K562 (cell line): ENCODE measurements around the gene MFAP1. TPM values are rescaled to one million over a fixed set of nuclear protein-coding genes. Genes with fewer than 3 reads are reported as not detected.

Experiments
- BCLAF1 ChIP-seq, 2 experiments: fragments of 450-650 bp in 1 of 2; IDR thresholded peaks; 2 replicates each; pipeline ENCODE4 v1.6.1; 2011 to 2017; ENCODE audit warnings: low read depth in 2 of 2, antibody characterized with exemption in 1 of 2, borderline replicate concordance in 1 of 2, low read length in 1 of 2, mild to moderate bottlenecking in 1 of 2, mixed read lengths in 1 of 2; ENCODE audit not compliant: control insufficient read depth in 1 of 2
- BCOR ChIP-seq: fragments of 450-650 bp; IDR thresholded peaks from 2 replicates; pipeline ENCODE4 v1.6.1; 2016
- BMI1 ChIP-seq: fragments of 150-350 bp; IDR thresholded peaks from 2 replicates; pipeline ENCODE4 v1.6.1; 2014; ENCODE audit warnings: low read length
- COPS2 ChIP-seq: fragments of 450-650 bp; conservative IDR thresholded peaks from 2 replicates; pipeline ENCODE4 v1.6.1; 2016; ENCODE audit warnings: mild to moderate bottlenecking, moderate library complexity
- DIDO1 ChIP-seq: fragments of 450-650 bp; IDR thresholded peaks from 2 replicates; pipeline ENCODE4 v1.6.1; 2016; ENCODE audit warnings: low read depth, missing biosample characterization, missing genetic modification characterization
- HDGF ChIP-seq: fragments of 450-650 bp; IDR thresholded peaks from 2 replicates; pipeline ENCODE4 v1.6.1; 2016
- HNRNPK ChIP-seq: fragments of 200-400 bp; formaldehyde crosslinking; IDR thresholded peaks from one replicate; pipeline ENCODE4 v1.6.1; 2018; ENCODE audit warnings: mild to moderate bottlenecking, low read depth, low read length; ENCODE audit not compliant: poor library complexity, severe bottlenecking
- IFI16 ChIP-seq: fragments of 250-450 bp; sonication (Bioruptor Pico); IDR thresholded peaks from 2 replicates; pipeline ENCODE4 v2.1.2; 2022; ENCODE audit warnings: mild to moderate bottlenecking, inconsistent platforms
- MAFG ChIP-seq: fragments of 450-650 bp; conservative IDR thresholded peaks from 2 replicates; pipeline ENCODE4 v1.6.1; 2016; ENCODE audit warnings: missing genetic modification characterization, missing compliant biosample characterization
- MIER1 ChIP-seq: fragments of 450-650 bp; IDR thresholded peaks from 2 replicates; pipeline ENCODE4 v1.6.1; 2016; ENCODE audit warnings: antibody characterized with exemption, mild to moderate bottlenecking, low read depth
- MTA1 ChIP-seq: fragments of 450-650 bp; IDR thresholded peaks from 2 replicates; pipeline ENCODE4 v1.6.1; 2017; ENCODE audit warnings: borderline replicate concordance
- NCOR1 ChIP-seq: fragments of 450-650 bp; IDR thresholded peaks from 2 replicates; pipeline ENCODE4 v1.6.1; 2016; ENCODE audit warnings: mild to moderate bottlenecking, moderate library complexity
- NFATC3 ChIP-seq: fragments of 450-650 bp; IDR thresholded peaks from 2 replicates; pipeline ENCODE4 v1.6.1; 2017; ENCODE audit warnings: mild to moderate bottlenecking
- RBM15 ChIP-seq: fragments of 200-400 bp; formaldehyde crosslinking; IDR thresholded peaks from 2 replicates; pipeline ENCODE4 v1.6.1; 2018; ENCODE audit warnings: mild to moderate bottlenecking, low read length, moderate library complexity; ENCODE audit not compliant: insufficient read depth
- SMARCB1 ChIP-seq: IDR thresholded peaks from 2 replicates; pipeline ENCODE4 v1.6.1; 2011; ENCODE audit warnings: improper control_type of control experiment, low read depth; ENCODE audit not compliant: insufficient read length
- SNRNP70 ChIP-seq: fragments of 200-400 bp; formaldehyde crosslinking; optimal IDR thresholded peaks from 2 replicates; pipeline ENCODE3; 2017; ENCODE audit warnings: low read depth, low read length
- STAT6 ChIP-seq: sonication (generic); formaldehyde crosslinking; IDR thresholded peaks from 2 replicates; pipeline ENCODE4 v1.8.1; 2023; ENCODE audit warnings: mild to moderate bottlenecking, missing genetic modification reagents
- TCF3 ChIP-seq: sonication (generic); formaldehyde crosslinking; IDR thresholded peaks from 2 replicates; pipeline ENCODE4 v1.4.0; 2020; ENCODE audit warnings: mild to moderate bottlenecking, missing genetic modification reagents
- TEAD1 ChIP-seq, 2 experiments: fragments of 450-650 bp in 1 of 2; sonication (generic) in 1 of 2; formaldehyde crosslinking; IDR thresholded peaks; 2 replicates each; pipeline versions ENCODE4 v1.4.0 to v1.8.0; 2020 to 2022; ENCODE audit warnings: mild to moderate bottlenecking in 2 of 2, missing genetic modification reagents in 1 of 2
- ZFP91 ChIP-seq: sonication (generic); formaldehyde crosslinking; IDR thresholded peaks from 2 replicates; pipeline ENCODE4 v1.8.0; 2022; ENCODE audit warnings: mild to moderate bottlenecking, missing genetic modification reagents
- ZNF24 ChIP-seq: fragments of 450-650 bp; IDR thresholded peaks from 2 replicates; pipeline ENCODE4 v1.6.1; 2016
- ZNF316 ChIP-seq: fragments of 450-650 bp; IDR thresholded peaks from 2 replicates; pipeline ENCODE4 v1.6.1; 2016
- ZNF507 ChIP-seq: conservative IDR thresholded peaks from 2 replicates; pipeline ENCODE4 v1.6.1; 2017; ENCODE audit warnings: missing genetic modification characterization, missing compliant biosample characterization
- polyA plus RNA-seq, 8 experiments: library from polyadenylated mRNA; depleted of rRNA in 4 of 8; stranded (reverse) in 5 of 8; unstranded in 3 of 8; fragments of >200 nt; fragmentation: Nextera tagmentation in 2 of 8; fragmentation: Illumina TruSeq in 1 of 8; extraction: Ambion mirVana in 2 of 8; extraction: Trizol in 1 of 8; gene quantifications; 2 replicates each; pipeline versions ENCODE4 v1.2.1 to v1.2.3, GENCODE V29; 2011 to 2014; ENCODE audit warnings: inconsistent platforms in 1 of 8, missing spikeins in 1 of 8
- total RNA-seq, 7 experiments: library from RNA; depleted of rRNA in 6 of 7; stranded (reverse); fragments of >200 nt in 6 of 7; fragmentation: Illumina TruSeq in 2 of 7; extraction: Trizol in 2 of 7; gene quantifications; 2 replicates each; pipeline versions ENCODE4 v1.2.1 to v1.2.3, GENCODE V29; 2011 to 2021; ENCODE audit warnings: low replicate concordance in 1 of 7

Gene MFAP1
- total and polyA plus RNA-seq, 9 of the 15 experiments (the other 6 are each of a cell fraction or from before 2014, with no cell fraction given): 34.9 to 64.1 (median 48.2) TPM

GRCh38 chr15:43800286-43801141, 24.0 kb downstream of the MFAP1 start, which contains the start of gene HYPK (continued):
- TF ChIP-seq TCF3 (CRISPR knock-in tag): peak; percentile 29; the same call in 1 of the 2 replicates
- TF ChIP-seq NCOR1: 0 out of 2 replicates have a peak, but pooled peaks have one; percentile 21
- TF ChIP-seq MAFG (tag): no peak
- no peak for TF ChIP-seq BCLAF1 (IDR thresholded peaks at IDR 0.05; ENCODE audit: borderline replicate concordance in 1 of 2, control insufficient read depth in 1 of 2, low read depth in 2 of 2, low read length in 1 of 2)
- TF ChIP-seq ZFP91 (CRISPR knock-in tag): no peak
- TF ChIP-seq MIER1: no peak
- TF ChIP-seq STAT6 (CRISPR knock-in tag): no peak
- TF ChIP-seq BCOR: no peak; the same call in 1 of the 2 replicates
- no peak for TF ChIP-seq SNRNP70
- no peak for TF ChIP-seq TEAD1 (CRISPR knock-in tag; IDR thresholded peaks at IDR 0.05)
- TF ChIP-seq IFI16: no peak
- peak; percentile 72 for TF ChIP-seq HDGF
- TF ChIP-seq NFATC3: 0 out of 2 replicates have a peak, but pooled peaks have one; percentile 19
- TF ChIP-seq ZNF316: no peak
- TF ChIP-seq RBM15: no peak
- TF ChIP-seq BMI1: no peak
- no peak for TF ChIP-seq ZNF24
- TF ChIP-seq MTA1: no peak
- no peak for TF ChIP-seq HNRNPK
- no peak for TF ChIP-seq COPS2
- TF ChIP-seq DIDO1 (tag): 0 out of 2 replicates have a peak, but pooled peaks have one; percentile 35
- TF ChIP-seq ZNF507 (tag): no peak
- no peak for TF ChIP-seq SMARCB1
